Measurements from ENCODE around the gene PDE6D.

GRCh38 chr2:231706731-231707624, 74.1 kb downstream of the PDE6D start:
- peak; percentile 87 for TF ChIP-seq CTCF (IDR thresholded peaks at IDR 0.05; ENCODE audit: low read depth, low read length)
- peak; percentile 52 for TF ChIP-seq POLR2A (IDR thresholded peaks at IDR 0.05; ENCODE audit: extremely low read depth, insufficient read length)
- peak; percentile 59 for TF ChIP-seq MAX (IDR thresholded peaks at IDR 0.05; ENCODE audit: low read depth, low read length)
- TF ChIP-seq MYC (IDR thresholded peaks at IDR 0.05; ENCODE audit: low read depth, low read length) = peak; percentile 84
